ENCODE data around the gene RNF38.
A peak's percentile ranks its signal among the peaks of the same experiment; 100 is the strongest.
"Not testable (repeated sequence)": the region's sequence is repeated elsewhere in the genome, so short reads cannot be mapped to it uniquely, and the experiment has no call there.

Gene RNF38

GRCh38 chr9:36317766-36318165 is 82.3 kb downstream of the RNF38 start:
- no peak for DNase-seq
- Histone ChIP-seq H3K27me3 (replicated peaks in 2 of 5; ENCODE audit: control insufficient read depth in 4 of 5, insufficient read depth in 5 of 5, low read length in 4 of 5) (no peaks in the 10 kb centered on the region), H3K4me3 (ENCODE audit: control insufficient read depth in 1 of 7, extremely low read depth in 1 of 7, insufficient read depth in 4 of 7, low read depth in 2 of 7, low read length in 6 of 7) (no peak overlapping the region), H3K27ac (ENCODE audit: insufficient read depth in 1 of 2, low read depth in 1 of 2, low read length in 2 of 2, poor library complexity in 1 of 2, severe bottlenecking in 2 of 2) (no peak overlapping the region), H3K36me3 (ENCODE audit: control insufficient read depth in 4 of 4, insufficient read depth in 4 of 4, low read length in 3 of 4) (no peaks in the 10 kb centered on the region), H3K9me3 (ENCODE audit: control extremely low read depth in 1 of 5, control insufficient read depth in 4 of 5, insufficient read depth in 2 of 5, low read depth in 1 of 5, low read length in 4 of 5) (no peaks in the 10 kb centered on the region), H3K4me1 (ENCODE audit: control extremely low read depth in 1 of 4, control insufficient read depth in 4 of 4, insufficient read depth in 4 of 4, low read length in 3 of 4) (peaks cover 0 to 6% (median 0%) of the 10 kb centered on the region in 4 experiments)
- ChIA-PET CTCF (no interaction called here), POLR2A (no interaction called here)
- 35% methylated on average over 2 of the region's 6 CpGs for WGBS (ENCODE audit: insufficient coverage)

- peaks cover 0 to 6% (median 0%) of the 10 kb centered on the region in 4 experiments for H3K4me1 ChIP-seq (ENCODE audit: control extremely low read depth in 1 of 4, control insufficient read depth in 4 of 4, insufficient read depth in 4 of 4, low read length in 3 of 4)
- no peaks in the 10 kb centered on the region for H3K9me3 ChIP-seq (ENCODE audit: control extremely low read depth in 1 of 5, control insufficient read depth in 4 of 5, insufficient read depth in 2 of 5, low read depth in 1 of 5, low read length in 4 of 5)
- ChIA-PET CTCF (no interaction called here), POLR2A (no interaction called here)
- DNase-seq = no peak
- H3K27ac ChIP-seq (ENCODE audit: insufficient read depth in 1 of 2, low read depth in 1 of 2, low read length in 2 of 2, poor library complexity in 1 of 2, severe bottlenecking in 2 of 2) = no peak overlapping the region
- no peak overlapping the region for H3K4me3 ChIP-seq (ENCODE audit: control insufficient read depth in 1 of 7, extremely low read depth in 1 of 7, insufficient read depth in 4 of 7, low read depth in 2 of 7, low read length in 6 of 7)
- no peaks in the 10 kb centered on the region for H3K36me3 ChIP-seq (ENCODE audit: control insufficient read depth in 4 of 4, insufficient read depth in 4 of 4, low read length in 3 of 4)
- 93% methylated on average over 10 of the region's 12 CpGs for WGBS (ENCODE audit: insufficient coverage)
- H3K27me3 ChIP-seq (replicated peaks in 2 of 5; ENCODE audit: control insufficient read depth in 4 of 5, insufficient read depth in 5 of 5, low read length in 4 of 5) = no peaks in the 10 kb centered on the region
Measured at GRCh38 chr9:36316611-36317317, 83.3 kb downstream of the RNF38 start.

GRCh38 chr9:36316049-36316448 is 84.0 kb downstream of the RNF38 start:
- ChIA-PET POLR2A (no interaction called here), CTCF (no interaction called here)
- H3K36me3 ChIP-seq (ENCODE audit: control insufficient read depth in 4 of 4, insufficient read depth in 4 of 4, low read length in 3 of 4) = no peaks in the 10 kb centered on the region
- H3K27me3 ChIP-seq (replicated peaks in 2 of 5; ENCODE audit: control insufficient read depth in 4 of 5, insufficient read depth in 5 of 5, low read length in 4 of 5) = no peaks in the 10 kb centered on the region
- H3K9me3 ChIP-seq (ENCODE audit: control extremely low read depth in 1 of 5, control insufficient read depth in 4 of 5, insufficient read depth in 2 of 5, low read depth in 1 of 5, low read length in 4 of 5) = no peaks in the 10 kb centered on the region
- no peak for DNase-seq
- no peak overlapping the region for H3K4me3 ChIP-seq (ENCODE audit: control insufficient read depth in 1 of 7, extremely low read depth in 1 of 7, insufficient read depth in 4 of 7, low read depth in 2 of 7, low read length in 6 of 7)
- no peak overlapping the region for H3K27ac ChIP-seq (ENCODE audit: insufficient read depth in 1 of 2, low read depth in 1 of 2, low read length in 2 of 2, poor library complexity in 1 of 2, severe bottlenecking in 2 of 2)
- H3K4me1 ChIP-seq (ENCODE audit: control extremely low read depth in 1 of 4, control insufficient read depth in 4 of 4, insufficient read depth in 4 of 4, low read length in 3 of 4) = peaks cover 0 to 6% (median 0%) of the 10 kb centered on the region in 4 experiments

GRCh38 chr9:36315283-36315682 is 84.8 kb downstream of the RNF38 start:
- CTCF ChIA-PET = no interaction called here
- Histone ChIP-seq H3K36me3 (ENCODE audit: control insufficient read depth in 4 of 4, insufficient read depth in 4 of 4, low read length in 3 of 4) (no peaks in the 10 kb centered on the region), H3K27me3 (replicated peaks in 2 of 5; ENCODE audit: control insufficient read depth in 4 of 5, insufficient read depth in 5 of 5, low read length in 4 of 5) (no peaks in the 10 kb centered on the region), H3K27ac (ENCODE audit: insufficient read depth in 1 of 2, low read depth in 1 of 2, low read length in 2 of 2, poor library complexity in 1 of 2, severe bottlenecking in 2 of 2) (no peak overlapping the region), H3K4me1 (ENCODE audit: control extremely low read depth in 1 of 4, control insufficient read depth in 4 of 4, insufficient read depth in 4 of 4, low read length in 3 of 4) (peaks cover 0 to 6% (median 0%) of the 10 kb centered on the region in 4 experiments), H3K9me3 (ENCODE audit: control extremely low read depth in 1 of 5, control insufficient read depth in 4 of 5, insufficient read depth in 2 of 5, low read depth in 1 of 5, low read length in 4 of 5) (no peaks in the 10 kb centered on the region), H3K4me3 (ENCODE audit: control insufficient read depth in 1 of 7, extremely low read depth in 1 of 7, insufficient read depth in 4 of 7, low read depth in 2 of 7, low read length in 6 of 7) (no peak overlapping the region)
- DNase-seq = no peak
- POLR2A ChIA-PET = interaction anchor here (0.6 kb wide), 1 partner anchor 216 kb away, joined by 3 read pairs; no protein-coding TSS in a partner anchor
- 90% methylated on average over 1 of the region's 3 CpGs for WGBS (ENCODE audit: insufficient coverage)

GRCh38 chr9:36314740-36315139 is 85.3 kb downstream of the RNF38 start:
- 100% methylated on average over 1 of the region's 2 CpGs for WGBS (ENCODE audit: insufficient coverage)
- Histone ChIP-seq H3K27ac (ENCODE audit: insufficient read depth in 1 of 2, low read depth in 1 of 2, low read length in 2 of 2, poor library complexity in 1 of 2, severe bottlenecking in 2 of 2) (no peak overlapping the region), H3K4me3 (ENCODE audit: control insufficient read depth in 1 of 7, extremely low read depth in 1 of 7, insufficient read depth in 4 of 7, low read depth in 2 of 7, low read length in 6 of 7) (no peak overlapping the region), H3K36me3 (ENCODE audit: control insufficient read depth in 4 of 4, insufficient read depth in 4 of 4, low read length in 3 of 4) (no peaks in the 10 kb centered on the region), H3K27me3 (replicated peaks in 2 of 5; ENCODE audit: control insufficient read depth in 4 of 5, insufficient read depth in 5 of 5, low read length in 4 of 5) (no peaks in the 10 kb centered on the region), H3K9me3 (ENCODE audit: control extremely low read depth in 1 of 5, control insufficient read depth in 4 of 5, insufficient read depth in 2 of 5, low read depth in 1 of 5, low read length in 4 of 5) (no peaks in the 10 kb centered on the region), H3K4me1 (ENCODE audit: control extremely low read depth in 1 of 4, control insufficient read depth in 4 of 4, insufficient read depth in 4 of 4, low read length in 3 of 4) (peaks cover 0 to 6% (median 0%) of the 10 kb centered on the region in 4 experiments)
- no peak for DNase-seq
- ChIA-PET CTCF (interaction anchor here (1.2 kb wide), 1 partner anchor 8 kb away, joined by 3 read pairs; no protein-coding TSS in a partner anchor), POLR2A (interaction anchor here (0.6 kb wide), 1 partner anchor 215 kb away, joined by 3 read pairs; no protein-coding TSS in a partner anchor)

GRCh38 chr9:36306471-36307306 is 93.4 kb downstream of the RNF38 start:
- DNase-seq = no peak
- no peaks in the 10 kb centered on the region for H3K36me3 ChIP-seq (ENCODE audit: control insufficient read depth in 4 of 4, insufficient read depth in 4 of 4, low read length in 3 of 4)
- CTCF ChIA-PET = interaction anchor here (0.8 to 1.5 kb wide), 5 partner anchors 12 to 32 kb away, joined by 3 read pairs; no protein-coding TSS in a partner anchor
- no peak overlapping the region for H3K27ac ChIP-seq (ENCODE audit: insufficient read depth in 1 of 2, low read depth in 1 of 2, low read length in 2 of 2, poor library complexity in 1 of 2, severe bottlenecking in 2 of 2)
- POLR2A ChIA-PET = no interaction called here
- 76% methylated on average over 7 of the region's 8 CpGs for WGBS (ENCODE audit: insufficient coverage)
- no peak overlapping the region for H3K4me3 ChIP-seq (ENCODE audit: control insufficient read depth in 1 of 7, extremely low read depth in 1 of 7, insufficient read depth in 4 of 7, low read depth in 2 of 7, low read length in 6 of 7)
- peaks cover 0 to 3% (median 3%) of the 10 kb centered on the region in 4 experiments for H3K4me1 ChIP-seq (ENCODE audit: control extremely low read depth in 1 of 4, control insufficient read depth in 4 of 4, insufficient read depth in 4 of 4, low read length in 3 of 4)
- H3K9me3 ChIP-seq (ENCODE audit: control extremely low read depth in 1 of 5, control insufficient read depth in 4 of 5, insufficient read depth in 2 of 5, low read depth in 1 of 5, low read length in 4 of 5) = no peaks in the 10 kb centered on the region
- H3K27me3 ChIP-seq (replicated peaks in 2 of 5; ENCODE audit: control insufficient read depth in 4 of 5, insufficient read depth in 5 of 5, low read length in 4 of 5) = no peaks in the 10 kb centered on the region

- peak in 1 of 3 donors; percentile 20 for DNase-seq
- CTCF ChIA-PET, POLR2A ChIA-PET: not testable (repeated sequence)
Measured at GRCh38 chr9:36304366-36304765, 95.7 kb downstream of the RNF38 start.

More at GRCh38 chr9:36304366-36304765, 95.7 kb downstream of the RNF38 start:
- H3K27me3 ChIP-seq (replicated peaks in 2 of 5; ENCODE audit: control insufficient read depth in 4 of 5, insufficient read depth in 5 of 5, low read length in 4 of 5); H3K36me3 ChIP-seq (ENCODE audit: control insufficient read depth in 4 of 4, insufficient read depth in 4 of 4, low read length in 3 of 4); H3K4me3 ChIP-seq (ENCODE audit: control insufficient read depth in 1 of 7, extremely low read depth in 1 of 7, insufficient read depth in 4 of 7, low read depth in 2 of 7, low read length in 6 of 7); H3K4me1 ChIP-seq (ENCODE audit: control extremely low read depth in 1 of 4, control insufficient read depth in 4 of 4, insufficient read depth in 4 of 4, low read length in 3 of 4); H3K27ac ChIP-seq (ENCODE audit: insufficient read depth in 1 of 2, low read depth in 1 of 2, low read length in 2 of 2, poor library complexity in 1 of 2, severe bottlenecking in 2 of 2); H3K9me3 ChIP-seq (ENCODE audit: control extremely low read depth in 1 of 5, control insufficient read depth in 4 of 5, insufficient read depth in 2 of 5, low read depth in 1 of 5, low read length in 4 of 5): not testable (repeated sequence)
- WGBS (ENCODE audit: insufficient coverage) = 100% methylated on average over 1 of the region's 2 CpGs

Measured in common myeloid progenitor, CD34-positive (primary cell).